Hepatocyte (in vitro differentiated cells): ENCODE data around the gene CYREN. TPM values are rescaled to one million over a fixed set of nuclear protein-coding genes. Genes with fewer than 3 reads are reported as not detected.

Experiments
- DNase-seq: peaks from one replicate; pipeline ENCODE4 v3.0.0-alpha.2; 2016; ENCODE audit warnings: low spot score
- H2AFZ ChIP-seq: fragments of 200-600 bp; sonication (generic); 2 replicates; pipeline ENCODE4 v1.6.0; 2016; ENCODE audit warnings: antibody characterized with exemption, mild to moderate bottlenecking
- H3K27ac ChIP-seq: fragments of 200-600 bp; sonication (generic); 2 replicates; pipeline ENCODE4 v1.5.1; 2016; ENCODE audit warnings: mild to moderate bottlenecking
- H3K27me3 ChIP-seq: fragments of 200-600 bp; sonication (generic); 2 replicates; pipeline ENCODE4 v1.6.1; 2016
- H3K36me3 ChIP-seq: fragments of 200-600 bp; sonication (generic); replicated peaks from 2 replicates; pipeline ENCODE4 v1.5.1; 2016; ENCODE audit warnings: low read depth; ENCODE audit not compliant: insufficient read depth
- H3K4me1 ChIP-seq: fragments of 200-600 bp; sonication (generic); 2 replicates; pipeline ENCODE4 v1.5.1; 2016; ENCODE audit warnings: mild to moderate bottlenecking, moderate library complexity; ENCODE audit not compliant: insufficient read depth
- H3K4me2 ChIP-seq: fragments of 200-600 bp; sonication (generic); 2 replicates; pipeline ENCODE4 v1.6.0; 2016
- H3K4me3 ChIP-seq: fragments of 200-600 bp; sonication (generic); 2 replicates; pipeline ENCODE4 v1.5.1; 2016; ENCODE audit warnings: mild to moderate bottlenecking
- H3K79me2 ChIP-seq: fragments of 200-600 bp; sonication (generic); 2 replicates; pipeline ENCODE4 v1.6.0; 2017; ENCODE audit warnings: mild to moderate bottlenecking
- H3K9me2 ChIP-seq: fragments of 200-600 bp; sonication (generic); replicated peaks from 2 replicates; pipeline ENCODE4 v1.6.0; 2017; ENCODE audit warnings: mild to moderate bottlenecking; ENCODE audit not compliant: insufficient read depth
- H3K9me3 ChIP-seq: fragments of 200-600 bp; sonication (generic); 2 replicates; pipeline ENCODE4 v1.5.1; 2016; ENCODE audit warnings: low read depth, mild to moderate bottlenecking
- H4K20me1 ChIP-seq: fragments of 200-600 bp; sonication (generic); 2 replicates; pipeline ENCODE4 v1.6.0; 2016; ENCODE audit warnings: mild to moderate bottlenecking; ENCODE audit not compliant: insufficient read depth, poor library complexity, severe bottlenecking
- CTCF ChIP-seq: fragments of 200-600 bp; sonication (generic); IDR thresholded peaks from 2 replicates; pipeline ENCODE4 v1.5.1; 2016; ENCODE audit warnings: antibody characterized with exemption, mild to moderate bottlenecking; ENCODE audit not compliant: poor library complexity
- EZH2 ChIP-seq: fragments of 200-600 bp; sonication (generic); IDR thresholded peaks from 2 replicates; pipeline ENCODE4 v1.6.1; 2016; ENCODE audit warnings: antibody characterized with exemption, mild to moderate bottlenecking, borderline replicate concordance
- EZH2phosphoT487 ChIP-seq: fragments of 200-600 bp; sonication (generic); IDR thresholded peaks from one replicate; pipeline ENCODE4 v1.6.1; 2018; ENCODE audit warnings: antibody characterized with exemption, mild to moderate bottlenecking, low read depth, moderate library complexity; ENCODE audit not compliant: unreplicated experiment, severe bottlenecking
- WGBS: methylation state at CpG from one replicate; pipeline ENCODE4 v1.1.6; 2016; ENCODE audit warnings: low lambda C conversion rate; ENCODE audit errors: missing lambda C conversion rate; 5-methylcytosine and 5-hydroxymethylcytosine counted together
- polyA plus RNA-seq: library from polyadenylated mRNA; unstranded; fragments of >200 nt; fragmentation: Nextera tagmentation; extraction: Ambion mirVana; gene quantifications from 2 replicates; pipeline ENCODE4 v1.2.1, GENCODE V29; 2016
- total RNA-seq: library from RNA; depleted of rRNA; stranded (reverse); fragments of >200 nt; gene quantifications from 2 replicates; pipeline ENCODE4 v1.2.3, GENCODE V29; 2014

Gene CYREN
- total and polyA plus RNA-seq, 2 experiments from 2014 or later = 43.2 to 45.2 TPM

- H3K9me3 ChIP-seq = no peaks in the 10 kb centered on the region
- H3K4me1 ChIP-seq = peaks cover 11% of the 10 kb centered on the region
- no peaks in the 10 kb centered on the region for H3K36me3 ChIP-seq
- 84% methylated on average over 8 of the region's 8 CpGs for WGBS
- H3K9me2 ChIP-seq = no peaks in the 10 kb centered on the region
- DNase-seq = no peak
- H3K79me2 ChIP-seq = peaks cover 8% of the 10 kb centered on the region
- peak overlapping the region; percentile 27 for H3K4me2 ChIP-seq
- H4K20me1 ChIP-seq = no peaks in the 10 kb centered on the region
- H3K27me3 ChIP-seq = no peaks in the 10 kb centered on the region
- no peak for TF ChIP-seq EZH2phosphoT487
- no peak for TF ChIP-seq EZH2
- no peak for TF ChIP-seq CTCF
- H2AFZ ChIP-seq = no peak overlapping the region
- H3K4me3 ChIP-seq = no peak overlapping the region
- peak overlapping the region; percentile 17 for H3K27ac ChIP-seq
Measured at GRCh38 chr7:135207406-135208101, 37.0 kb upstream of the CYREN start.

- no peak overlapping the region for H3K4me3 ChIP-seq
- TF ChIP-seq EZH2phosphoT487 (no peak), EZH2 (no peak), CTCF (no peak)
- H3K79me2 ChIP-seq = peaks cover 8% of the 10 kb centered on the region
- H3K4me1 ChIP-seq = peaks cover 11% of the 10 kb centered on the region
- no peaks in the 10 kb centered on the region for H4K20me1 ChIP-seq
- no peak overlapping the region for H3K4me2 ChIP-seq
- no peaks in the 10 kb centered on the region for H3K9me2 ChIP-seq
- H3K27ac ChIP-seq = peak overlapping the region; percentile 17
- no peak for DNase-seq
- no peak overlapping the region for H2AFZ ChIP-seq
- 78% methylated on average over 7 of the region's 7 CpGs for WGBS
- no peaks in the 10 kb centered on the region for H3K36me3 ChIP-seq
- no peaks in the 10 kb centered on the region for H3K27me3 ChIP-seq
- no peaks in the 10 kb centered on the region for H3K9me3 ChIP-seq
Measured at GRCh38 chr7:135206941-135207391, 36.5 kb upstream of the CYREN start.

- H2AFZ ChIP-seq = no peak overlapping the region
- no peaks in the 10 kb centered on the region for H3K9me2 ChIP-seq
- no peak for TF ChIP-seq EZH2
- no peak for TF ChIP-seq CTCF
- no peak for TF ChIP-seq EZH2phosphoT487
- no peaks in the 10 kb centered on the region for H3K9me3 ChIP-seq
- no peaks in the 10 kb centered on the region for H4K20me1 ChIP-seq
- no peak overlapping the region for H3K4me3 ChIP-seq
- no peak overlapping the region for H3K4me2 ChIP-seq
- WGBS = 95% methylated on average over 8 of the region's 8 CpGs
- H3K27me3 ChIP-seq = no peaks in the 10 kb centered on the region
- peaks cover 11% of the 10 kb centered on the region for H3K4me1 ChIP-seq
- H3K27ac ChIP-seq = no peak overlapping the region
- H3K79me2 ChIP-seq = peaks cover 8% of the 10 kb centered on the region
- no peak for DNase-seq
- H3K36me3 ChIP-seq = no peaks in the 10 kb centered on the region
Measured at GRCh38 chr7:135205850-135206249, 35.3 kb upstream of the CYREN start.
